Measurements from ENCODE around the gene ENO2. TPM values are rescaled to one million over a fixed set of nuclear protein-coding genes. Genes with fewer than 3 reads are reported as not detected.

Gene ENO2
- total and polyA plus RNA-seq, 9 donors: 4.3 to 10.2 (median 7.2) TPM

- H3K36me3 ChIP-seq (ENCODE audit: control insufficient read depth, insufficient read depth, low read length): peaks cover 10% of the 10 kb centered on the region
- peaks cover 2% of the 10 kb centered on the region for H3K27me3 ChIP-seq (ENCODE audit: control insufficient read depth, insufficient read depth, low read length)
- no peak overlapping the region for H3K4me3 ChIP-seq (ENCODE audit: low read length)
- DNase-seq: no peak
- WGBS (ENCODE audit: insufficient coverage): 36% methylated on average over 1 of the region's 1 CpG
- no peak overlapping the region for H3K27ac ChIP-seq (ENCODE audit: low read length)
- no peaks in the 10 kb centered on the region for H3K9me3 ChIP-seq (replicated peaks; ENCODE audit: control insufficient read depth, low read depth, low read length)
- peaks cover 38% of the 10 kb centered on the region for H3K4me1 ChIP-seq (ENCODE audit: control insufficient read depth, insufficient read depth, low read length)
Observed at GRCh38 chr12:6950401-6950801, 36.0 kb downstream of the ENO2 start.

- Histone ChIP-seq H3K9me3 (replicated peaks; ENCODE audit: control insufficient read depth, low read depth, low read length) (no peaks in the 10 kb centered on the region), H3K27me3 (ENCODE audit: control insufficient read depth, insufficient read depth, low read length) (peaks cover 2% of the 10 kb centered on the region), H3K4me1 (ENCODE audit: control insufficient read depth, insufficient read depth, low read length) (peaks cover 33% of the 10 kb centered on the region), H3K36me3 (ENCODE audit: control insufficient read depth, insufficient read depth, low read length) (peaks cover 5% of the 10 kb centered on the region), H3K27ac (ENCODE audit: low read length) (peak within 1 kb of the TSS; percentile 77), H3K4me3 (ENCODE audit: low read length) (peak within 1 kb of the TSS; percentile 41)
- 66% methylated on average over 25 of the region's 25 CpGs for WGBS (ENCODE audit: insufficient coverage)
- peak; percentile 62 for DNase-seq
Observed at GRCh38 chr12:6950811-6951540, 36.6 kb downstream of the ENO2 start, which contains the start of gene PTPN6. Gene PTPN6 (plus strand): TSS chr12:6951356. CDS start chr12:6951513, 157 bp downstream.

- peaks cover 2% of the 10 kb centered on the region for H3K27me3 ChIP-seq (ENCODE audit: control insufficient read depth, insufficient read depth, low read length)
- peaks cover 3% of the 10 kb centered on the region for H3K36me3 ChIP-seq (ENCODE audit: control insufficient read depth, insufficient read depth, low read length)
- peak overlapping the region; percentile 41 for H3K4me3 ChIP-seq (ENCODE audit: low read length)
- peaks cover 31% of the 10 kb centered on the region for H3K4me1 ChIP-seq (ENCODE audit: control insufficient read depth, insufficient read depth, low read length)
- no peaks in the 10 kb centered on the region for H3K9me3 ChIP-seq (replicated peaks; ENCODE audit: control insufficient read depth, low read depth, low read length)
- WGBS (ENCODE audit: insufficient coverage): 81% methylated on average over 16 of the region's 20 CpGs
- no peak for DNase-seq
- peak overlapping the region; percentile 47 for H3K27ac ChIP-seq (ENCODE audit: low read length)
Observed at GRCh38 chr12:6951551-6952120, 37.3 kb downstream of the ENO2 start.

- Histone ChIP-seq H3K9me3 (replicated peaks; ENCODE audit: control insufficient read depth, low read depth, low read length) (no peaks in the 10 kb centered on the region), H3K27me3 (ENCODE audit: control insufficient read depth, insufficient read depth, low read length) (peaks cover 2% of the 10 kb centered on the region), H3K4me1 (ENCODE audit: control insufficient read depth, insufficient read depth, low read length) (peaks cover 28% of the 10 kb centered on the region), H3K36me3 (ENCODE audit: control insufficient read depth, insufficient read depth, low read length) (no peaks in the 10 kb centered on the region), H3K27ac (ENCODE audit: low read length) (peak overlapping the region; percentile 77), H3K4me3 (ENCODE audit: low read length) (peak overlapping the region; percentile 41)
- WGBS (ENCODE audit: insufficient coverage): 51% methylated on average over 11 of the region's 22 CpGs
- no peak for DNase-seq
Observed at GRCh38 chr12:6952121-6952862, 37.9 kb downstream of the ENO2 start.

GRCh38 chr12:6952863-6953441 lies 38.6 kb downstream of the ENO2 start:
- Histone ChIP-seq H3K4me3 (ENCODE audit: low read length) (peak overlapping the region; percentile 41), H3K27me3 (ENCODE audit: control insufficient read depth, insufficient read depth, low read length) (peaks cover 2% of the 10 kb centered on the region), H3K36me3 (ENCODE audit: control insufficient read depth, insufficient read depth, low read length) (no peaks in the 10 kb centered on the region), H3K4me1 (ENCODE audit: control insufficient read depth, insufficient read depth, low read length) (peaks cover 31% of the 10 kb centered on the region), H3K27ac (ENCODE audit: low read length) (peak overlapping the region; percentile 77), H3K9me3 (replicated peaks; ENCODE audit: control insufficient read depth, low read depth, low read length) (no peaks in the 10 kb centered on the region)
- 71% methylated on average over 10 of the region's 15 CpGs for WGBS (ENCODE audit: insufficient coverage)
- DNase-seq: no peak

- peaks cover 2% of the 10 kb centered on the region for H3K27me3 ChIP-seq (ENCODE audit: control insufficient read depth, insufficient read depth, low read length)
- no peaks in the 10 kb centered on the region for H3K9me3 ChIP-seq (replicated peaks; ENCODE audit: control insufficient read depth, low read depth, low read length)
- peak; percentile 96 for DNase-seq
- no peaks in the 10 kb centered on the region for H3K36me3 ChIP-seq (ENCODE audit: control insufficient read depth, insufficient read depth, low read length)
- H3K4me3 ChIP-seq (ENCODE audit: low read length): peak overlapping the region; percentile 41
- H3K27ac ChIP-seq (ENCODE audit: low read length): peak overlapping the region; percentile 77
- 37% methylated on average over 15 of the region's 24 CpGs for WGBS (ENCODE audit: insufficient coverage)
- H3K4me1 ChIP-seq (ENCODE audit: control insufficient read depth, insufficient read depth, low read length): peaks cover 38% of the 10 kb centered on the region
Observed at GRCh38 chr12:6953442-6954315, 39.3 kb downstream of the ENO2 start.

- Histone ChIP-seq H3K4me1 (ENCODE audit: control insufficient read depth, insufficient read depth, low read length) (peaks cover 46% of the 10 kb centered on the region), H3K4me3 (ENCODE audit: low read length) (no peak overlapping the region), H3K27me3 (ENCODE audit: control insufficient read depth, insufficient read depth, low read length) (peaks cover 2% of the 10 kb centered on the region), H3K27ac (ENCODE audit: low read length) (peak overlapping the region; percentile 77), H3K36me3 (ENCODE audit: control insufficient read depth, insufficient read depth, low read length) (no peaks in the 10 kb centered on the region), H3K9me3 (replicated peaks; ENCODE audit: control insufficient read depth, low read depth, low read length) (no peaks in the 10 kb centered on the region)
- 83% methylated on average over 19 of the region's 21 CpGs for WGBS (ENCODE audit: insufficient coverage)
- DNase-seq: no peak
Observed at GRCh38 chr12:6954316-6955107, 40.1 kb downstream of the ENO2 start.

GRCh38 chr12:6955108-6956020 lies 41.0 kb downstream of the ENO2 start:
- H3K4me3 ChIP-seq (ENCODE audit: low read length): no peak overlapping the region
- no peak overlapping the region for H3K27ac ChIP-seq (ENCODE audit: low read length)
- no peaks in the 10 kb centered on the region for H3K36me3 ChIP-seq (ENCODE audit: control insufficient read depth, insufficient read depth, low read length)
- DNase-seq: no peak
- H3K4me1 ChIP-seq (ENCODE audit: control insufficient read depth, insufficient read depth, low read length): peaks cover 51% of the 10 kb centered on the region
- 74% methylated on average over 14 of the region's 22 CpGs for WGBS (ENCODE audit: insufficient coverage)
- H3K27me3 ChIP-seq (ENCODE audit: control insufficient read depth, insufficient read depth, low read length): peaks cover 2% of the 10 kb centered on the region
- no peaks in the 10 kb centered on the region for H3K9me3 ChIP-seq (replicated peaks; ENCODE audit: control insufficient read depth, low read depth, low read length)
